IMR-90 (cell line): ENCODE data around the gene DEFB123. TPM values are rescaled to one million over a fixed set of nuclear protein-coding genes. Genes with fewer than 3 reads are reported as not detected.

Experiments
- ATAC-seq: fragments of 200-7000 bp; cut with Tn5 transposase; 2 replicates; pipeline ENCODE4 v1.9.1; 2020; ENCODE audit warnings: low read depth, mild to moderate bottlenecking, moderate library complexity
- BruUV-seq: library from RNA; stranded (reverse); fragments of 400-500 nt; replicated peaks from 2 replicates; lab custom pipeline; 2021; lab: Mats Ljungman, UMichigan
- CTCF ChIA-PET: fragments of 300-600 bp; formaldehyde crosslinking; extraction: SDS; loops from one replicate; lab custom pipeline; 2021; ENCODE audit warnings: antibody characterized with exemption; lab: Yijun Ruan, JAX
- POLR2A ChIA-PET: fragments of 300-600 bp; sonication (Branson Sonifier 250); formaldehyde crosslinking; loops from one replicate; lab custom pipeline; 2022; ENCODE audit warnings: antibody characterized with exemption; ENCODE audit not compliant: unreplicated experiment; lab: Charles Lee
- DNase-seq: peaks from one replicate; pipeline ENCODE4 v3.0.0; 2013
- H2AFZ ChIP-seq: replicated peaks from 2 replicates; pipeline ENCODE3; 2013; ENCODE audit warnings: low read length, mild to moderate bottlenecking; ENCODE audit not compliant: poor library complexity
- H2AK5ac ChIP-seq: 2 replicates; pipeline ENCODE4 v1.6.1; 2013; ENCODE audit warnings: low read depth, low read length, inconsistent platforms
- H2AK9ac ChIP-seq: replicated peaks from 2 replicates; pipeline ENCODE3; 2013; ENCODE audit warnings: mild to moderate bottlenecking, low read depth, low read length, moderate library complexity; ENCODE audit not compliant: poor library complexity
- H2BK120ac ChIP-seq: 2 replicates; pipeline ENCODE4 v1.6.1; 2013; ENCODE audit warnings: low read depth, low read length, inconsistent platforms
- H2BK15ac ChIP-seq: 3 replicates; pipeline ENCODE4 v1.6.1; 2013; ENCODE audit warnings: low read depth, low read length, inconsistent platforms
- H2BK20ac ChIP-seq: 2 replicates; pipeline ENCODE4 v1.6.1; 2013; ENCODE audit warnings: low read depth, mild to moderate bottlenecking, inconsistent platforms, low read length, moderate library complexity
- H2BK5ac ChIP-seq: 2 replicates; pipeline ENCODE4 v1.6.1; 2013; ENCODE audit warnings: mild to moderate bottlenecking, low read depth, low read length, inconsistent platforms; ENCODE audit not compliant: poor library complexity, severe bottlenecking
- H3K14ac ChIP-seq: replicated peaks from 2 replicates; pipeline ENCODE4 v1.6.1; 2013; ENCODE audit warnings: low read depth, low read length, inconsistent platforms
- H3K18ac ChIP-seq: 2 replicates; pipeline ENCODE4 v1.6.1; 2013; ENCODE audit warnings: low read depth, low read length, control low read depth
- H3K23ac ChIP-seq: 2 replicates; pipeline ENCODE4 v1.6.1; 2013; ENCODE audit warnings: low read depth, low read length, inconsistent platforms
- H3K27ac ChIP-seq: 2 replicates; pipeline ENCODE4 v1.5.1; 2013; ENCODE audit warnings: mild to moderate bottlenecking, control low read depth, low read length; ENCODE audit not compliant: insufficient read depth
- H3K27me3 ChIP-seq: 2 replicates; pipeline ENCODE4 v1.6.1; 2013; ENCODE audit warnings: low read length; ENCODE audit not compliant: control insufficient read depth, insufficient read depth
- H3K36me3 ChIP-seq: 2 replicates; pipeline ENCODE4 v1.6.1; 2013; ENCODE audit warnings: low read length, mixed read lengths; ENCODE audit not compliant: control insufficient read depth, insufficient read depth
- H3K4ac ChIP-seq: 2 replicates; pipeline ENCODE4 v1.6.1; 2013; ENCODE audit warnings: low read depth, low read length, inconsistent platforms
- H3K4me1 ChIP-seq: 2 replicates; pipeline ENCODE4 v1.6.1; 2013; ENCODE audit warnings: low read length, mixed read lengths; ENCODE audit not compliant: control insufficient read depth, insufficient read depth
- H3K4me2 ChIP-seq: 2 replicates; pipeline ENCODE4 v1.6.1; 2013; ENCODE audit warnings: low read depth, mild to moderate bottlenecking, control low read depth, low read length, moderate library complexity
- H3K4me3 ChIP-seq: 2 replicates; pipeline ENCODE4 v1.5.1; 2013; ENCODE audit warnings: low read depth, mild to moderate bottlenecking, control low read depth, low read length, moderate library complexity; ENCODE audit not compliant: insufficient read depth
- H3K56ac ChIP-seq: 2 replicates; pipeline ENCODE4 v1.6.1; 2013; ENCODE audit warnings: low read length, inconsistent platforms; ENCODE audit not compliant: insufficient read depth; ENCODE audit errors: extremely low read depth
- H3K79me1 ChIP-seq, 2 experiments: 2 replicates each; pipeline ENCODE4 v1.6.1; 2013; ENCODE audit warnings: low read length in 2 of 2, inconsistent platforms in 1 of 2, low read depth in 1 of 2
- H3K9ac ChIP-seq: 2 replicates; pipeline ENCODE4 v1.6.1; 2013; ENCODE audit warnings: low read depth, low read length, control low read depth
- H3K9me1 ChIP-seq: 2 replicates; pipeline ENCODE4 v1.6.1; 2013; ENCODE audit warnings: low read length, inconsistent platforms; ENCODE audit not compliant: insufficient read depth
- H3K9me3 ChIP-seq: 2 replicates; pipeline ENCODE4 v1.6.1; 2013; ENCODE audit warnings: low read length; ENCODE audit not compliant: control insufficient read depth, insufficient read depth
- H4K20me1 ChIP-seq: 2 replicates; pipeline ENCODE4 v1.6.1; 2013; ENCODE audit warnings: low read length, inconsistent platforms; ENCODE audit not compliant: insufficient read depth
- H4K5ac ChIP-seq: 2 replicates; pipeline ENCODE4 v1.6.1; 2013; ENCODE audit warnings: mild to moderate bottlenecking, low read depth, low read length, control low read depth
- H4K8ac ChIP-seq, 2 experiments: 2 replicates each; pipeline ENCODE4 v1.6.1; 2013; ENCODE audit warnings: low read depth in 2 of 2, low read length in 2 of 2, control low read depth in 1 of 2, inconsistent platforms in 1 of 2
- H4K91ac ChIP-seq: 2 replicates; pipeline ENCODE4 v1.6.1; 2013; ENCODE audit warnings: low read depth, low read length, inconsistent platforms; ENCODE audit not compliant: insufficient read depth
- BHLHE40 ChIP-seq: fragments of 150-350 bp; IDR thresholded peaks from 2 replicates; pipeline ENCODE4 v1.6.1; 2016; ENCODE audit warnings: mild to moderate bottlenecking, low read depth, low read length
- CEBPB ChIP-seq: IDR thresholded peaks from 2 replicates; pipeline ENCODE4 v1.6.1; 2012; ENCODE audit warnings: low read depth, low read length, improper control_type of control experiment
- CHD1 ChIP-seq: IDR thresholded peaks from 2 replicates; pipeline ENCODE4 v1.6.1; 2012; ENCODE audit warnings: low read depth, low read length, improper control_type of control experiment
- CTCF ChIP-seq: conservative IDR thresholded peaks from 2 replicates; pipeline ENCODE4 v1.5.1; 2012; ENCODE audit warnings: mild to moderate bottlenecking, low read depth, low read length, improper control_type of control experiment
- ELK1 ChIP-seq: fragments of 150-350 bp; IDR thresholded peaks from 2 replicates; pipeline ENCODE4 v1.6.1; 2016; ENCODE audit warnings: low read depth, mild to moderate bottlenecking, low read length, moderate library complexity, borderline replicate concordance
- FOS ChIP-seq: fragments of 150-350 bp; IDR thresholded peaks from 2 replicates; pipeline ENCODE4 v1.6.1; 2016; ENCODE audit warnings: low read depth, low read length
- MAFK ChIP-seq: IDR thresholded peaks from 2 replicates; pipeline ENCODE4 v1.6.1; 2012; ENCODE audit warnings: low read depth, low read length, improper control_type of control experiment
- MAZ ChIP-seq: IDR thresholded peaks from 2 replicates; pipeline ENCODE4 v1.6.1; 2012; ENCODE audit warnings: low read depth, mild to moderate bottlenecking, low read length, improper control_type of control experiment, moderate library complexity, borderline replicate concordance
- MXI1 ChIP-seq: IDR thresholded peaks from 2 replicates; pipeline ENCODE4 v1.6.1; 2012; ENCODE audit warnings: low read depth, mild to moderate bottlenecking, low read length, moderate library complexity, borderline replicate concordance
- NFE2L2 ChIP-seq: fragments of 150-350 bp; IDR thresholded peaks from 2 replicates; pipeline ENCODE4 v1.6.1; 2016; ENCODE audit warnings: low read depth, mild to moderate bottlenecking, low read length
- POLR2A ChIP-seq: IDR thresholded peaks from 2 replicates; pipeline ENCODE4 v1.6.1; 2012; ENCODE audit warnings: mild to moderate bottlenecking, low read depth, low read length
- RAD21 ChIP-seq: IDR thresholded peaks from 2 replicates; pipeline ENCODE4 v1.6.1; 2012; ENCODE audit warnings: low read length, improper control_type of control experiment
- RCOR1 ChIP-seq: IDR thresholded peaks from 2 replicates; pipeline ENCODE4 v1.6.1; 2012; ENCODE audit warnings: mild to moderate bottlenecking, low read length, improper control_type of control experiment; ENCODE audit not compliant: insufficient replicate concordance
- RFX5 ChIP-seq: IDR thresholded peaks from 2 replicates; pipeline ENCODE4 v1.8.0; 2012; ENCODE audit warnings: low read depth, mild to moderate bottlenecking, low read length, moderate library complexity
- SMC3 ChIP-seq: fragments of 150-350 bp; IDR thresholded peaks from 2 replicates; pipeline ENCODE4 v1.6.1; 2016; ENCODE audit warnings: low read depth, mild to moderate bottlenecking, antibody characterized with exemption, low read length, moderate library complexity
- WGBS, 2 experiments: methylation state at CpG; one replicate each; pipeline versions ENCODE4 v1.1.5 to v1.1.7; 2013; ENCODE audit warnings: missing lambda C conversion rate in 2 of 2; ENCODE audit not compliant: insufficient read length in 1 of 2; ENCODE audit errors: extremely low coverage in 2 of 2; 5-methylcytosine and 5-hydroxymethylcytosine counted together
- dilution Hi-C: fragments of 300-500 bp; cut with HindIII; formaldehyde crosslinking; loops from one replicate; pipeline ENCODE4 v1.14.3; 2018; ENCODE audit warnings: low sequenced_read_pairs; ENCODE audit not compliant: unreplicated experiment
- in situ Hi-C: fragments of 300-500 bp; cut with MboI; formaldehyde crosslinking; loops from 3 replicates; pipeline ENCODE4 v1.14.3; 2019; ENCODE audit warnings: low sequenced_read_pairs, inconsistent platforms, mixed read lengths
- intact Hi-C: fragments of 100-400 bp; cut with micrococcal nuclease; formaldehyde crosslinking; loops from 2 replicates; pipeline ENCODE4 v1.10.0; 2022
- polyA plus RNA-seq, 3 experiments: library from polyadenylated mRNA; depleted of rRNA; stranded (reverse); fragments of >200 nt; gene quantifications; 2 replicates each; pipeline ENCODE4 v1.2.3, GENCODE V29; 2012; ENCODE audit warnings: low replicate concordance in 1 of 3
- total RNA-seq: library from RNA; depleted of rRNA; stranded (reverse); fragments of >200 nt; gene quantifications from 2 replicates; pipeline ENCODE4 v1.2.3, GENCODE V29; 2012
- TF ChIP-seq, protein P1 (sequence below): fragments of 150-350 bp; IDR thresholded peaks from 2 replicates; pipeline ENCODE4 v1.6.1; 2017; ENCODE audit warnings: mild to moderate bottlenecking, antibody characterized with exemption, low read length, low read depth

Gene DEFB123
- total and polyA plus RNA-seq, 2 of the 4 experiments (the other 2 are of a cell fraction): not detected

- H3K4me1 ChIP-seq: no peaks in the 10 kb centered on the region
- no peak overlapping the region for H2BK5ac ChIP-seq
- DNase-seq (no peak), ATAC-seq (no peak)
- in situ Hi-C loops: no loop called here
- H2AK5ac ChIP-seq: no peak overlapping the region
- BruUV-seq: no TSS peak
- H3K23ac ChIP-seq: no peak overlapping the region
- H4K20me1 ChIP-seq: no peaks in the 10 kb centered on the region
- no peak overlapping the region for H2BK120ac ChIP-seq
- no peak overlapping the region for H3K9ac ChIP-seq
- H2BK15ac ChIP-seq: no peak overlapping the region
- dilution Hi-C loops: no loop called here
- ChIA-PET CTCF (no interaction called here), POLR2A (no interaction called here)
- no peak overlapping the region for H2BK20ac ChIP-seq
- no peak overlapping the region for H4K8ac ChIP-seq
- H3K9me1 ChIP-seq: no peaks in the 10 kb centered on the region
- intact Hi-C loops: no loop called here
- TF ChIP-seq RAD21 (no peak), MAFK (no peak), CEBPB (no peak), BHLHE40 (no peak), RFX5 (no peak), ELK1 (no peak), POLR2A (no peak), RCOR1 (no peak), SMC3 (no peak), CTCF (no peak), MAZ (no peak), MXI1 (no peak), FOS (no peak), NFE2L2 (no peak), CHD1 (no peak)
- TF ChIP-seq, protein P1, sequence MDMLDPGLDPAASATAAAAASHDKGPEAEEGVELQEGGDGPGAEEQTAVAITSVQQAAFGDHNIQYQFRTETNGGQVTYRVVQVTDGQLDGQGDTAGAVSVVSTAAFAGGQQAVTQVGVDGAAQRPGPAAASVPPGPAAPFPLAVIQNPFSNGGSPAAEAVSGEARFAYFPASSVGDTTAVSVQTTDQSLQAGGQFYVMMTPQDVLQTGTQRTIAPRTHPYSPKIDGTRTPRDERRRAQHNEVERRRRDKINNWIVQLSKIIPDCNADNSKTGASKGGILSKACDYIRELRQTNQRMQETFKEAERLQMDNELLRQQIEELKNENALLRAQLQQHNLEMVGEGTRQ: no peak
- no peak overlapping the region for H3K27ac ChIP-seq
- H2AK9ac ChIP-seq: no peak overlapping the region
- no peak overlapping the region for H3K14ac ChIP-seq
- no peak overlapping the region for H4K5ac ChIP-seq
- no peaks in the 10 kb centered on the region for H3K36me3 ChIP-seq
- H3K4me3 ChIP-seq: no peak overlapping the region
- no peak overlapping the region for H3K56ac ChIP-seq
- H3K4me2 ChIP-seq: no peak overlapping the region
- H3K18ac ChIP-seq: no peak overlapping the region
- H4K91ac ChIP-seq: no peak overlapping the region
- H3K79me1 ChIP-seq: no peaks in the 10 kb centered on the region
- no peak overlapping the region for H2AFZ ChIP-seq
- peaks cover 34% of the 10 kb centered on the region for H3K27me3 ChIP-seq
- WGBS, 2 experiments: no CpG with 5 or more reads among the region's 6 CpGs
- H3K9me3 ChIP-seq: no peaks in the 10 kb centered on the region
- H3K4ac ChIP-seq: no peak overlapping the region
Measured at GRCh38 chr20:31476643-31477215, 36.3 kb downstream of the DEFB123 start.
